Smooth muscle cell (in vitro differentiated cells): ENCODE results near the gene ROR1. TPM values are rescaled to one million over a fixed set of nuclear protein-coding genes. Genes with fewer than 3 reads are reported as not detected.

Experiments used
- DNase-seq: peaks from one replicate; lab custom pipeline; 2025; ENCODE audit not compliant: unreplicated experiment; lab: John Stamatoyannopoulos, UW
- H2AFZ ChIP-seq: fragments of 200-600 bp; sonication (generic); 2 replicates; pipeline ENCODE4 v1.6.0; 2016; ENCODE audit warnings: antibody characterized with exemption, low read depth, mild to moderate bottlenecking
- H3F3A ChIP-seq: fragments of 200-600 bp; sonication (generic); 2 replicates; pipeline ENCODE4 v1.6.0; 2017; ENCODE audit warnings: antibody characterized with exemption, low read depth
- H3K27ac ChIP-seq: fragments of 200-600 bp; sonication (generic); 2 replicates; pipeline ENCODE4 v1.5.1; 2016; ENCODE audit warnings: low read depth, mild to moderate bottlenecking
- H3K27me3 ChIP-seq: fragments of 200-600 bp; sonication (generic); 2 replicates; pipeline ENCODE4 v1.6.1; 2016; ENCODE audit warnings: low read depth, mild to moderate bottlenecking
- H3K36me3 ChIP-seq: fragments of 200-600 bp; sonication (generic); 2 replicates; pipeline ENCODE4 v1.5.1; 2016; ENCODE audit warnings: low read depth
- H3K4me1 ChIP-seq: fragments of 200-600 bp; sonication (generic); 2 replicates; pipeline ENCODE4 v1.5.1; 2016; ENCODE audit warnings: low read depth
- H3K4me2 ChIP-seq: fragments of 200-600 bp; sonication (generic); 2 replicates; pipeline ENCODE4 v1.6.0; 2016; ENCODE audit warnings: mild to moderate bottlenecking
- H3K4me3 ChIP-seq: fragments of 200-600 bp; sonication (generic); 2 replicates; pipeline ENCODE4 v1.5.1; 2016; ENCODE audit warnings: mild to moderate bottlenecking
- H3K79me2 ChIP-seq: fragments of 200-600 bp; sonication (generic); 2 replicates; pipeline ENCODE4 v1.6.0; 2016; ENCODE audit warnings: low read depth, mild to moderate bottlenecking
- H3K9ac ChIP-seq: fragments of 200-600 bp; sonication (generic); 2 replicates; pipeline ENCODE4 v1.6.0; 2016; ENCODE audit warnings: low read depth
- H3K9me3 ChIP-seq: fragments of 200-600 bp; sonication (generic); replicated peaks from 2 replicates; pipeline ENCODE4 v1.5.1; 2016; ENCODE audit warnings: low read depth
- H4K20me1 ChIP-seq: fragments of 200-600 bp; sonication (generic); 2 replicates; pipeline ENCODE4 v1.6.0; 2016; ENCODE audit warnings: low read depth
- CTCF ChIP-seq: fragments of 200-600 bp; sonication (generic); IDR thresholded peaks from 2 replicates; pipeline ENCODE4 v1.5.1; 2017; ENCODE audit warnings: borderline replicate concordance, mild to moderate bottlenecking, antibody characterized with exemption; ENCODE audit not compliant: insufficient read depth, poor library complexity, severe bottlenecking
- WGBS: methylation state at CpG from one replicate; pipeline ENCODE4 v1.1.7; 2016; ENCODE audit warnings: low lambda C conversion rate; 5-methylcytosine and 5-hydroxymethylcytosine counted together
- polyA plus RNA-seq: library from polyadenylated mRNA; unstranded; fragments of >200 nt; fragmentation: Nextera tagmentation; extraction: Ambion mirVana; gene quantifications from 2 replicates; pipeline ENCODE4 v1.2.1, GENCODE V29; 2016
- total RNA-seq: library from RNA; depleted of rRNA; stranded (reverse); fragments of >200 nt; gene quantifications from 2 replicates; pipeline ENCODE4 v1.2.3, GENCODE V29; 2014

The ROR1 gene
- total and polyA plus RNA-seq, 2 experiments from 2014 or later: 3.3 to 7.2 TPM

- no peak for DNase-seq
- H3K27me3 ChIP-seq: no peaks in the 10 kb centered on the region
- H3K36me3 ChIP-seq: no peaks in the 10 kb centered on the region
- TF ChIP-seq CTCF: no peak
- H3K4me1 ChIP-seq: peaks cover 13% of the 10 kb centered on the region
- WGBS: 30% methylated on average over 7 of the region's 7 CpGs
- H3K9ac ChIP-seq: no peak overlapping the region
- H4K20me1 ChIP-seq: no peaks in the 10 kb centered on the region
- no peak overlapping the region for H2AFZ ChIP-seq
- peak overlapping the region; percentile 31 for H3K27ac ChIP-seq
- H3K9me3 ChIP-seq: no peaks in the 10 kb centered on the region
- no peaks in the 10 kb centered on the region for H3K79me2 ChIP-seq
- H3K4me3 ChIP-seq: no peak overlapping the region
- peak overlapping the region; percentile 65 for H3K4me2 ChIP-seq
- peaks cover 9% of the 10 kb centered on the region for H3F3A ChIP-seq
Observed at GRCh38 chr1:63983391-63984256, 209.8 kb downstream of the ROR1 start.

- Histone ChIP-seq H3K27ac (peak overlapping the region; percentile 31), H3K4me1 (peaks cover 13% of the 10 kb centered on the region), H3K79me2 (no peaks in the 10 kb centered on the region), H3K27me3 (no peaks in the 10 kb centered on the region), H3K9me3 (no peaks in the 10 kb centered on the region), H3F3A (peaks cover 9% of the 10 kb centered on the region), H3K4me3 (no peak overlapping the region), H3K4me2 (peak overlapping the region; percentile 65), H4K20me1 (no peaks in the 10 kb centered on the region), H2AFZ (no peak overlapping the region), H3K36me3 (no peaks in the 10 kb centered on the region), H3K9ac (no peak overlapping the region)
- DNase-seq: no peak
- 44% methylated on average over 4 of the region's 4 CpGs for WGBS
- TF ChIP-seq CTCF: no peak
Observed at GRCh38 chr1:63984257-63984929, 210.6 kb downstream of the ROR1 start.

- H3K4me1 ChIP-seq: peaks cover 13% of the 10 kb centered on the region
- H3K27me3 ChIP-seq: no peaks in the 10 kb centered on the region
- 30% methylated on average over 5 of the region's 5 CpGs for WGBS
- H2AFZ ChIP-seq: no peak overlapping the region
- H4K20me1 ChIP-seq: no peaks in the 10 kb centered on the region
- H3K4me3 ChIP-seq: no peak overlapping the region
- H3K4me2 ChIP-seq: peak overlapping the region; percentile 65
- peak overlapping the region; percentile 31 for H3K27ac ChIP-seq
- no peaks in the 10 kb centered on the region for H3K9me3 ChIP-seq
- H3K9ac ChIP-seq: no peak overlapping the region
- no peak for DNase-seq
- no peaks in the 10 kb centered on the region for H3K36me3 ChIP-seq
- H3K79me2 ChIP-seq: no peaks in the 10 kb centered on the region
- no peak for TF ChIP-seq CTCF
- peaks cover 9% of the 10 kb centered on the region for H3F3A ChIP-seq
Observed at GRCh38 chr1:63984930-63985290, 211.1 kb downstream of the ROR1 start.
